HG03432 (cell line): ENCODE data around the gene EPHA2.

Source experiments
- ATAC-seq: cut with Tn5 transposase; IDR thresholded peaks from one replicate; pipeline ENCODE4 v1.9.1; 2021; ENCODE audit warnings: mild to moderate bottlenecking, moderate library complexity; ENCODE audit not compliant: unreplicated experiment

The EPHA2 gene

GRCh38 chr1:16151196-16151994, 4.5 kb downstream of the EPHA2 start:
- ATAC-seq = no peak

DNA sequence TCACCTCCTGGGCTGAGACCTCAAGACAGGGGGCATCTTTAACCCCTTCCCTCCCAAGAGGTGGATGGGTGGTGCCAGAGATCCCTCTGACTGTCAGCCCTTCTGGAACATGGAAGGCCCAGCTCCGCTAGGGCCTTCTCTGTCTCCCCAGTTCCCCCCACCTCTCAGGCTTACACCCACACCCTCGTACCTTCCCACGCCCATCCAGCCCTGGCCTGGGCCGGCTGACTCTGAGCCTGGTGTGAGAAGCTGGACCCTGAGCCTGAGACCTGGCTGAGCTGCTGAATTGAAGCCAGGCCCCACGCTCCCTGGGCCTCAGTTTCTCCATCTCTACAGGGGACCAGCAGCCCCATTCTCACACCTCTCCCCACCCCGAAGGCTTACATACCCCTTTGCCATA, 5.4 kb downstream of the EPHA2 start:
- no peak for ATAC-seq

DNA sequence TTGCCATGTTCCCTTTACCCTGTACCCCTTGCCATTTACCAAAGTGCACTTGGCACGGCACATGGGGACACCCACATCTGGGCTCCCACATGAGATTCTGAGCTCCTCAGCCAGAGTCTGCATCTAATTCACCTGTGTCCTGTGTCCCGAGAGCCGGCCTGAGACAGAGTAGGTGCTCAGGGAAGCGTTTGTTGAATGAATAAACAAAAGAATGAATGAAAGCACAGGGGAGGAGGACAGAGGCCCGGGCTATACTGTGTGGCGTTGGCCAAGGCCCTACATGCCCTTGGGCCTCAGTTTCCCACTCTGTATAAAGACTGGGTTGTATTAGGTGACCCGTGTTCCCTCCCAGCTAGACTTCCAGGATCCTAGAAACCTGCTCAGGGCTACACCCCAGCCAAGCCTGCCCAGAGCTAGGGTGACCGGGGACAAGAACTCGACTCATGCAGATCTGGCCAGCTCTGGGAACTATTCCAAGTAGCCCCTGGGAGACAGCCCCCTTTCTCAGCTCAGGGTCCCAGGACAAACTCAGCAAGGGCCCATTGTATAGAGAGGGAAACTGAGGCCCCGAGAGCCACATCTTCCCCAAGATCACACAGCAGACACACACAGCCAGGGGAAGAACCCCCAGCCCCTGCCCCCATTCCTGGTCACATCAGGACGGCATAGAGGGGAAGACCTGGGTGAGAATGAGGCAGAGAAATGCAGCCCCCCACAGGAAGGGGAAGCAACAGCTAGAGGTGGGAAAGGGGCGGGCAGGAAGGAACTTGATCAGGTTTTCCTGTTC, 6.0 kb downstream of the EPHA2 start:
- ATAC-seq = no peak

GRCh38 chr1:16149146-16149545, 6.7 kb downstream of the EPHA2 start:
- ATAC-seq = no peak

GRCh38 chr1:16148329-16149092, 7.4 kb downstream of the EPHA2 start:
- no peak for ATAC-seq

DNA sequence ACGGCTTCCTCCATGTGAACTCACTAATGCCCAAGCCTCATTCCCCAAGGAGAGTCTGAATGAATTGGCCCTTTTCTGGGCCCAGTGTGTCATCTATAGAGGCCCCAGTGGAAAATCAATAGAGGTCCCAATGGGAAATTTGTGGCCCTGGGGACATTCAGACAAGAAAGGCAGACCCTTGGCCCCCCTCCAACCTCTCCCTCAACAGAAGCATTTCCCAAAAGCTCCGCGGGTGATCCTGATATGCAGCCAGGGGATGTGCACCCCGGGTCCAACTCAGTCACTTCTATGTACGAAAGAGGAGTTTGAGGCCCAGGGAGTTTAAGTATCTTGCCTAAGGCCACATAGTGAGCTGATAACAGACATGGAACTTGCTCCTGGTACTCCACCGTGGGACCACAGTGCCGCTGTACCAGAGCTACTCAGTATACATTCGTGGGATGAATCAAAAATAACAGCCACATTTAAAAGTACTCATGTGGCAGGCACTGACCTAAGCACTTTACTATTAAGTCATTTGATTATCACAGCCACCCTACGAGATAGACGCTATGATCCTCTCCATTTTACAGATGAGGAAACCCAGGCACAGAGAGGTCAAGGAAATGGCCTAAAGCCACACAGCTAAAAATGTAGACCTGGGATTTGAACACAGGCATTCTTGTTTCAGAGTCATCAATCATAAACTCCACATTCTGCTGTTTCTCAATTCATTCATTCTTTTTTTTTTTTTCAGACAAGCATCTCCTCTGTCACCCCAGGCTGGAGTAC, 8.5 kb downstream of the EPHA2 start:
- no peak for ATAC-seq

DNA sequence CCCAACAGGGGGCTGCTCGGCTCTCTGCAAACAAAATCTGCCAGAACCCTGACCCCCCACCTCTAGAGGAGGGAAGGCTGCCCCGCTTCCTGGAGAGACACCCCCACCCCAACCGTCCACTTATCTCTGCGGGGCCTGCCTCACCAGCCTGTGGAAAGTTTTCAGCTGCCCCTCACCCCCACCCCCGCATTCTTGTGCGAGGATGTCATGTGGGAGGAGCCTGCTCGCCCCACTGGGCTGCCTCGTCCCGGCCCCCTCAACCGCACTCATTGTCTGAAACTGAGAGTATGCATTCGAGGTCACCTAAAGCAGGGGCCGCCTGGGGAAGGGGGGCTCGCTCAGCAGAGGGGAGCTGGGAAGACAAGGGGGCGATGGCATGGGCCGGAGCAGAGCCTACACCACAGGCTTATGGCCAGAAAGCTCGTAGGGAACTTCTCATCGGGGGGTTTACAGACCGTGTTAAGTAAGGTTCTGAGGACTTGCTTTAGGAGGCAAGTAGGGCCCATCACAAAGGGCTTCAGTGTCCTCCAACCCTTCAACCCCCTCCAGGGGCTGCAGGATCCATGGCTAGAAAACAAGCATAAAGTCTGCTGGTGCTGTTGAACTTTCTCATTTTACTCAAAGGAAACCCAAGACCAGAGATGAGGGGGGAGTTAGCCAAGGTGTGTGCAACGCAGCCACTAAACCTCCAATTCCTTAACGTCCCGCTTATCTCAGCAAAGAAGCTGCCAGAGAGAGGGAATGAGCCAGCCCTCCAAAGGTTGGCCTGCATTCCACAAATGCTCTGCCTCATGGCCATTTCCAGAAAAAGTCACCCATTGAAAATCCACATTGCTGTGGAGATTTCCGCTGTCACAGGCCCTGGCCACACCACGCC, 9.4 kb downstream of the EPHA2 start:
- ATAC-seq = no peak

GRCh38 chr1:16145662-16146278, 10.1 kb downstream of the EPHA2 start:
- no peak for ATAC-seq

DNA sequence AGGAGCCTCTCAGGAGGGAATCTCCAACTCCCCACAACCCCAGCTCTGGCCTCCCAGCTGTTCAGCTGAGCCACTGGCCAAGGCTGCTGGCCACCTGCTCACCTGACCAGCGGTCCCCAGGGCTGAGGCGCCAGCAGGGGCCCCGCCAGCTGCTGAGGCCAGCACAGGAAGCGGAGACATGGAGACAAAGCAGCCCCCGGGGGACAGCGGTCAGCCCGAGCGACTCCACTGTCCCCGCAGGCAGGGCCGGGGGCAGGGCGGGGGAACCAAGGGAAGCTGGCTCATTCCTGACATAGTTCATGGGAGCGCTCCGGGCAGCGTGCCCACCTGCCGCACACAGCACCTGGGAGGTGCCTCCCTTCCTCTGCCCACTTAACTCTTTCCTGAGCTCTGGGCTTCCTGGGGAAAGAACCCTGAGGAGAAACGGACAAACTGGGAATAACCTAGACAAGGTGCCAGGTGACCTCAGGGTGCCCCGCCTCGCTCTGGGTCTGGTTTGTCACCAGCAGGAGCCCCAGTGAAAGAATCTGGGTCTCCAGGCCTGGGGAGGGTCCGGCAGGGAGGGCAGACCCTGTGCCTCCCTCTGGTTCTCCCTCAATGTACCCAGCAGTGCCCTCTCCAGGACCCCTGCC, 10.7 kb downstream of the EPHA2 start:
- ATAC-seq = no peak

DNA sequence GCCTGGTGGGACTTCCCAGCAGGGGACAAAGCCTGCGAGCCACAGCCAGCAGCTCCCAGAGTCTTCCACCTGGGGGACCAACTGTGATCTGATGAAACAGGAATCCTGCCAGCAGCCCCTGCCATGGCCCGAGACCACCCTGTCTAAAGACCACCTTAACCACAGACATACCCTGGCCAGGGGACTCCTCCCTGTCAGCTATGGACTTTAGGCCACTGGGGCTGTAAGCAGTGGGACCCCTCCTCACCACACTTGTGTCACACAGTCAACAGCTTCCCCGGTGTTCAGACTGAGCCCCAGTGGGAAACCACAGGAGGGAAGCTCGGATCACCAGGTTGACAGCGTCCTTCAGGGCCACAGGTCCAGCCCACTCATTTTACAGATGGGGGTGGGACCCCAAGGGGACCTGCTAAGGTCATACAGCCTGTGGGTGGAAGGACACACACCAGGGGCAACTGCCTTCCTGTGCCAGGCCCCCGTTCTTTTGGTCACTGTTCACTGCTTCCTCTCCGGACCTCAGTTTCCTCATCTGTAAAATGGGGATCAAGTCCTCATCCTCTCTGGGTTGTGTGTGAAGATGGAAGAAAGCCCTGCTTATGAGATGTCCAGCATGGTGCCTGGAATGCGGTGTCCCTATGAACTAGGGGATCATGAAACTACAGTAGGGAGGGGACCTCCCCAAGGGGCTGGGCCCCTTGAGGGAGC, 11.4 kb downstream of the EPHA2 start:
- ATAC-seq = no peak

GRCh38 chr1:16143566-16144324, 12.1 kb downstream of the EPHA2 start:
- ATAC-seq = no peak

DNA sequence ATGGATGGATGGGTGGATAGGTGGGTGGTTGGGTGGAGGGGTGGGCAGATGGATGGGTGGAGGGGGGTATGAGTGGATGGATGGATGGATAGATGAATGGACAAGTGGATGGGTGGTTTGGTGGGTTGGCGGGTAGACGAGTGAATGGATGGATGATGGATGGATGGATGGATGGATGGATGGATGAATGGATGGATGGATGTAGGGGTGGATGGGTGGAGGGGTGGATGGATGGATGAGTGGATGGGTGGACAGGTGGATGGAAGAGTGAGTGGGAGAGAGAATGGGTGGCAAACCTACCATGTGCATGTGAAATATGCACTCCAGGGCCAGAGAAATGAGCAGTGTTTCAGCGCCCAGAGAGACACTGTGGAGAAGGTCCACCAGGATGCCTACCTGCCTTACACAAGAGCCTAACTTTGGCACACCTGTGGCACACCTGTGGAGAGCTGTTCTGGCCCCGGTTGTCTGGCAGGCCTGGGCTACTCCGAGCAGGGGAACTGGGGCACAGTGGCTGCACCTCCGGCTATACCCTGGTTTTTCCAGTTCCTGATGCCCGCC, 12.8 kb downstream of the EPHA2 start:
- ATAC-seq = no peak

- ATAC-seq = no peak
Measured at GRCh38 chr1:16142383-16142995, 13.4 kb downstream of the EPHA2 start.

GRCh38 chr1:16141573-16142336, 14.1 kb downstream of the EPHA2 start:
- no peak for ATAC-seq

DNA sequence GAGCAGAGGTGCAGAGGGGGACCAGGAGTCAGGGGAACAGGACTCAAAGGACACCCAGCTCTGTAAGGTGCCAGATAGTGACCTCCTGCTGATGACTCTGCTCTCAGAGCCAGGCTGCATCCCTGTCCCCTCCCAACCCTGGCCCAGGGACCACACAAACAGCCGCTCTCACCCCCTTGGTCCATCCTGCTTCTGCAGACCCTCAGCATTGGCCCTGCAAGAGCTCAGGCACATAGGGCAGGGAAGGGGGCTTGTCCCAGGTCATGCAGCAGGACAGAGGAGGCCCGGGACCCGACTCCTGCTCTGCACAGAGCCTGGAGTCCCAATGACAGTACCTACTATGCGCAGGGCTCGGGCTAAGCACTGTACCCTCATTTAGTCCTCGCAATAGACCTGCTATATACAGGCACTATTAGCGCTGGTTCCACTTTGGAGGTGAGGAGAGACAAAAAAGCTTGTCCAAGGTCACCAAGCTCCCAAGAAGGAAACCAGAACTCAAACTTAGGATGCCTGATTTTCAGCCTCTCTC, 15.7 kb downstream of the EPHA2 start:
- ATAC-seq = no peak

GRCh38 chr1:16139473-16139962, 16.4 kb downstream of the EPHA2 start:
- no peak for ATAC-seq
